Stimulated activated effector memory CD8-positive, alpha-beta T cell treated with anti-CD3 and anti-CD28 coated beads, Interleukin-12 subunit alpha, Interleukin-12 subunit beta, amount 100 ng/mL, for 72 hours (primary cell): ENCODE data around the gene LIN28B.
"Not testable (repeated sequence)": the region's sequence is repeated elsewhere in the genome, so short reads cannot be mapped to it uniquely, and the experiment has no call there.

Experiments used
- ATAC-seq: fragments of 150-1000 bp; cut with Tn5 transposase; 2 replicates; pipeline ENCODE4 v1.10.0; 2021
- DNase-seq, 2 donors: peaks; one replicate each; pipeline ENCODE4 v3.0.0; 2021 to 2022; ENCODE audit warnings: low spot score in 2 of 2
- H3K27ac Mint-ChIP-seq: one replicate; pipeline ENCODE4 v1.8.0; 2022; ENCODE audit warnings: mild to moderate bottlenecking, mixed read lengths
- H3K36me3 Mint-ChIP-seq: one replicate; pipeline ENCODE4 v1.8.0; 2022; ENCODE audit warnings: mild to moderate bottlenecking, mixed read lengths
- H3K4me1 Mint-ChIP-seq: one replicate; pipeline ENCODE4 v1.8.0; 2022; ENCODE audit warnings: mixed read lengths
- H3K4me3 Mint-ChIP-seq: one replicate; pipeline ENCODE4 v1.8.0; 2022; ENCODE audit warnings: mild to moderate bottlenecking, mixed read lengths
- H3K9me3 Mint-ChIP-seq: one replicate; pipeline ENCODE4 v1.8.0; 2022; ENCODE audit warnings: mixed read lengths

Gene LIN28B

GRCh38 chr6:104952911-104953399 lies 4.0 kb upstream of the LIN28B start:
- no peak overlapping the region for H3K27ac Mint-ChIP-seq
- peaks cover 10% of the 10 kb centered on the region for H3K4me1 Mint-ChIP-seq
- no peak overlapping the region for H3K4me3 Mint-ChIP-seq
- no peak for ATAC-seq
- H3K9me3 Mint-ChIP-seq, result peaks cover 7% of the 10 kb centered on the region
- no peak for DNase-seq
- no peaks in the 10 kb centered on the region for H3K36me3 Mint-ChIP-seq

GRCh38 chr6:104953400-104954189 lies 3.3 kb upstream of the LIN28B start:
- DNase-seq, H3K27ac Mint-ChIP-seq, ATAC-seq, H3K4me3 Mint-ChIP-seq, H3K9me3 Mint-ChIP-seq, H3K36me3 Mint-ChIP-seq: not testable (repeated sequence)
- H3K4me1 Mint-ChIP-seq, result peaks cover 10% of the 10 kb centered on the region

- Mint-ChIP-seq H3K4me1 (peaks cover 10% of the 10 kb centered on the region), H3K36me3 (no peaks in the 10 kb centered on the region), H3K27ac (no peak overlapping the region), H3K9me3 (peaks cover 7% of the 10 kb centered on the region), H3K4me3 (no peak overlapping the region)
- ATAC-seq (no peak), DNase-seq (no peak)
Observed at GRCh38 chr6:104954190-104954797, 2.6 kb upstream of the LIN28B start.

- no peaks in the 10 kb centered on the region for H3K36me3 Mint-ChIP-seq
- H3K9me3 Mint-ChIP-seq, result peaks cover 7% of the 10 kb centered on the region
- DNase-seq, result no peak
- H3K27ac Mint-ChIP-seq, result no peak overlapping the region
- H3K4me3 Mint-ChIP-seq, result no peak overlapping the region
- peaks cover 10% of the 10 kb centered on the region for H3K4me1 Mint-ChIP-seq
- ATAC-seq, result no peak
Observed at GRCh38 chr6:104955491-104955890, 1.4 kb upstream of the LIN28B start.

- H3K27ac Mint-ChIP-seq, result no peak overlapping the region
- no peaks in the 10 kb centered on the region for H3K36me3 Mint-ChIP-seq
- no peak overlapping the region for H3K4me3 Mint-ChIP-seq
- peaks cover 7% of the 10 kb centered on the region for H3K9me3 Mint-ChIP-seq
- ATAC-seq (no peak), DNase-seq (no peak)
- H3K4me1 Mint-ChIP-seq, result peaks cover 10% of the 10 kb centered on the region
Observed at GRCh38 chr6:104955927-104956730, 778 bp upstream of the LIN28B start.

GRCh38 chr6:104957301-104958177 lies 632 bp downstream of the LIN28B start:
- no peak for DNase-seq
- H3K36me3 Mint-ChIP-seq, result no peaks in the 10 kb centered on the region
- peaks cover 7% of the 10 kb centered on the region for H3K9me3 Mint-ChIP-seq
- no peak for ATAC-seq
- no peak overlapping the region for H3K27ac Mint-ChIP-seq
- H3K4me1 Mint-ChIP-seq, result peaks cover 10% of the 10 kb centered on the region
- peak overlapping the region; percentile 11 for H3K4me3 Mint-ChIP-seq

GRCh38 chr6:104958178-104959025 lies 1.5 kb downstream of the LIN28B start:
- peaks cover 4% of the 10 kb centered on the region for H3K9me3 Mint-ChIP-seq
- H3K4me3 Mint-ChIP-seq, result no peak overlapping the region
- H3K4me1 Mint-ChIP-seq, result peaks cover 7% of the 10 kb centered on the region
- DNase-seq, result no peak
- no peak overlapping the region for H3K27ac Mint-ChIP-seq
- no peak for ATAC-seq
- no peaks in the 10 kb centered on the region for H3K36me3 Mint-ChIP-seq

DNA sequence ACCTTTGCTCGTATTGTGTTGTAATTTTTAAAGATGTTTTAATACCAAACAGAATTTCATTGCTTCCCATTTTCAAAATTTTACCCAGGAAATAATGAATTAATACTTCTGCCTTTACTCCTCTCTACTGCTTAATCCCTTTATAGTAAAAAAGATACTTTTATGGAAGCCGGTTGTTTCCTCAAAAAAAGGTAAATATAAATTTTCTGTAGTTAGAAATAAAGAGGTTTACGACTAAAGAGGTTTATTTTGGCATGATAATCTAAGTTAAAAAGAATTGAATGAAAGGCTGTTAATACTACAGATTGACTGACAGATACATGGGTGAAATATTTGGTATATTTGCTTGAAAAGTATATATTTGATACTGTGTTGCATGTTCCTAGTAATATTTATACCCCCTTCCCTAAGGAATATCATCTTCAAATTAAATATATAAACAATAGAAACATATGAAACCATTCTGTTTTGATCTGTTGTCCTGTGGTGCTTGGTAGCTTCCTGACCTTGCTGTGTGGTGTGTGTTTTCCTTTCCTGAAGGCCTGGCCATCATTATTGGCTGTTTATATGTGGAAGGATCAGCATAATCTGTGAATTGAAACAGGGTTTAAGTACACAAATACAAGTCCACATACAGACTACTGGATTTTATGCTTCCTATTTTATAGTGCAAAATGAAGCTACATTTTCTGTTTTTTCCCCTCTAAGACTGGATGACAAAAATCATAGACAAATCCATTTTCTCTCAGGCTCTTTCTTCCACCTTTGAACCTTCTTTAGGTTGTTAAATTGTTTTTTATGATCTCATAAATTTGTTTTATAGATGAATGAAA lies 2.3 kb downstream of the LIN28B start:
- DNase-seq, result no peak
- Mint-ChIP-seq H3K36me3 (no peaks in the 10 kb centered on the region), H3K4me3 (no peak overlapping the region), H3K4me1 (no peaks in the 10 kb centered on the region), H3K9me3 (peaks cover 3% of the 10 kb centered on the region), H3K27ac (no peak overlapping the region)
- ATAC-seq, result no peak

- H3K4me1 Mint-ChIP-seq, result no peaks in the 10 kb centered on the region
- H3K27ac Mint-ChIP-seq, result no peak overlapping the region
- H3K4me3 Mint-ChIP-seq, result no peak overlapping the region
- no peaks in the 10 kb centered on the region for H3K36me3 Mint-ChIP-seq
- H3K9me3 Mint-ChIP-seq, result no peaks in the 10 kb centered on the region
- no peak for ATAC-seq
- no peak for DNase-seq
Observed at GRCh38 chr6:104969108-104969507, 12.2 kb downstream of the LIN28B start.

- no peak for DNase-seq
- no peaks in the 10 kb centered on the region for H3K36me3 Mint-ChIP-seq
- ATAC-seq, result no peak
- no peak overlapping the region for H3K27ac Mint-ChIP-seq
- H3K9me3 Mint-ChIP-seq, result no peaks in the 10 kb centered on the region
- H3K4me3 Mint-ChIP-seq, result no peak overlapping the region
- H3K4me1 Mint-ChIP-seq, result no peaks in the 10 kb centered on the region
Observed at GRCh38 chr6:104969785-104970581, 13.1 kb downstream of the LIN28B start.

DNA sequence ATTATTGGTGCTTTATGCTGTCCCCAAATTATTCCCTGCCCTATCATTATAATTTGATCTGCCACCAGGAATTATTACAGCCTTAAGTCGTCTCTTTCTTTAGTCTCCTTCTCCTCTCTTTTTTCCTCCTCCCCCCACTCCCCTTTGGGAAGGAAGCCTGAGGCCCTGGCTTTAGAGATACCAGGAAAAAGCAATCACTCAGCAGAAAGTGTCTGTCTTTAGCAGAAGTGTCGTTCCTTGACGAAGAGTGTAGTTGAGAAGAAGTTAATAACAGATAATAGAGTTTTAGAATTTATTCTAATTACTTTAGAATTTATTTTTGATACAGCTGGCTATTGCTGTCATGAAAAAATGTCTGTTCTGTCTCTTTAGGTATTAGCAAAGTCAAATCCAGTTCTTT lies 16.5 kb downstream of the LIN28B start:
- no peak for DNase-seq
- no peaks in the 10 kb centered on the region for H3K9me3 Mint-ChIP-seq
- no peaks in the 10 kb centered on the region for H3K36me3 Mint-ChIP-seq
- H3K4me3 Mint-ChIP-seq, result no peak overlapping the region
- ATAC-seq, result no peak
- no peaks in the 10 kb centered on the region for H3K4me1 Mint-ChIP-seq
- no peak overlapping the region for H3K27ac Mint-ChIP-seq

DNA sequence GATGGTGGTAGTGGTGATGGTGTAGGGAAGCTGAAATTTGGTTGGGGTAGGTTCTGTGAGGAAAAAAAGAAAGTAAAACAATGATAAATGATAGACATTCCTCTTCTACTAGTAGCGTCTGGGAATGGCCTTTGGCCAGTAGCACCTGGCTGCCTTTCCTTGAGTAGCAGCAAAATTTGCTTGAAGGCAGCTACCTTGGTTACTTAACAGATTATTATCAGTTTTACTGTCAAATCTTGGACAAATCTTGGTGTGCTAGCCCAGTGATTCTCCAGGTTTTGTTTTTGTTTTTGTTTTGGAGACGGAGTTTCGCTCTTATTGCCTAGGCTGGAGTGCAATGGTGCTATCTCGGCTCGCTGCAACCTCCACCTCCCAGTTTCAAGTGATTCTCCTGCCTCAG lies 26.4 kb downstream of the LIN28B start:
- DNase-seq, result no peak
- no peak for ATAC-seq
- Mint-ChIP-seq H3K4me3 (no peak overlapping the region), H3K4me1 (no peaks in the 10 kb centered on the region), H3K27ac (no peak overlapping the region), H3K36me3 (no peaks in the 10 kb centered on the region), H3K9me3 (no peaks in the 10 kb centered on the region)

DNA sequence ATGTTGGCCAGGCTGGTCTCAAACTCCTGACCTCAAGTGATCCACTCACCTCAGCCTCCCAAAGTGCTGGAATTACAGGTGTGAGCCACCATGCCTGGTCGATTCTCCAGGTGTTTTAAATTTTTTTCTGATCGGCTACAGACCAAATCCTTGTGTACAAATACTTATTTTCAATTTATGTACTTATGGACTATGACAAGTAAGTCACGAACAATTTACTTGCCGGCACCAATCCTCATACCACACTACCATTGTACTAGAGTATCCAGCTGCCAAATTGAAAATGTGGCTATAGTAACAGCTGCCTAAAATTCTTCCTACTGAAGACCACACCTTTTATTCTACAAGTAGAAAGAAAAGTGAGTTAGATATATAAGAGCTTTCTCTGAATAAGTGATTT lies 26.9 kb downstream of the LIN28B start:
- Mint-ChIP-seq H3K27ac (no peak overlapping the region), H3K9me3 (no peaks in the 10 kb centered on the region), H3K36me3 (no peaks in the 10 kb centered on the region), H3K4me3 (no peak overlapping the region), H3K4me1 (no peaks in the 10 kb centered on the region)
- ATAC-seq (no peak), DNase-seq (no peak)
